GM12891 (cell line): Measurements from ENCODE around the gene CSNK1G1.

Experiments
- PAX5 ChIP-seq: IDR thresholded peaks from 2 replicates; pipeline ENCODE4 v1.6.1; 2011; ENCODE audit warnings: low read length, moderate library complexity, mild to moderate bottlenecking; ENCODE audit not compliant: insufficient read depth, severe bottlenecking
- POLR2A ChIP-seq: IDR thresholded peaks from 2 replicates; pipeline ENCODE4 v1.6.1; 2011; ENCODE audit warnings: low read depth, low read length, control low read depth
- POLR2AphosphoS5 ChIP-seq: IDR thresholded peaks from 2 replicates; pipeline ENCODE4 v1.6.1; 2011; ENCODE audit warnings: low read depth, low read length, control low read depth
- SPI1 ChIP-seq: IDR thresholded peaks from 2 replicates; pipeline ENCODE4 v1.6.1; 2011; ENCODE audit warnings: low read depth, low read length, control low read depth

GRCh38 chr15:64127521-64128270, 228.3 kb downstream of the CSNK1G1 start:
- no peak for TF ChIP-seq POLR2A
- no peak for TF ChIP-seq PAX5
- no peak for TF ChIP-seq SPI1
- TF ChIP-seq POLR2AphosphoS5, result no peak
